AG09309 (cell line): ENCODE data around the gene SNX3.

Experiments
- DNase-seq: peaks from one replicate; pipeline ENCODE4 v3.0.0-alpha.2; 2010; ENCODE audit warnings: low read depth
- H3K4me3 ChIP-seq: 2 replicates; pipeline ENCODE4 v1.5.1; 2011; ENCODE audit warnings: mild to moderate bottlenecking, low read depth, low read length, moderate library complexity; ENCODE audit not compliant: control insufficient read depth
- TF ChIP-seq, protein P1 (sequence below): IDR thresholded peaks from 2 replicates; pipeline ENCODE4 v1.5.1; 2011; ENCODE audit warnings: mild to moderate bottlenecking, low read depth, low read length, inconsistent platforms; ENCODE audit not compliant: insufficient read depth, control insufficient read depth; ENCODE audit errors: missing control alignments

Gene SNX3

DNA sequence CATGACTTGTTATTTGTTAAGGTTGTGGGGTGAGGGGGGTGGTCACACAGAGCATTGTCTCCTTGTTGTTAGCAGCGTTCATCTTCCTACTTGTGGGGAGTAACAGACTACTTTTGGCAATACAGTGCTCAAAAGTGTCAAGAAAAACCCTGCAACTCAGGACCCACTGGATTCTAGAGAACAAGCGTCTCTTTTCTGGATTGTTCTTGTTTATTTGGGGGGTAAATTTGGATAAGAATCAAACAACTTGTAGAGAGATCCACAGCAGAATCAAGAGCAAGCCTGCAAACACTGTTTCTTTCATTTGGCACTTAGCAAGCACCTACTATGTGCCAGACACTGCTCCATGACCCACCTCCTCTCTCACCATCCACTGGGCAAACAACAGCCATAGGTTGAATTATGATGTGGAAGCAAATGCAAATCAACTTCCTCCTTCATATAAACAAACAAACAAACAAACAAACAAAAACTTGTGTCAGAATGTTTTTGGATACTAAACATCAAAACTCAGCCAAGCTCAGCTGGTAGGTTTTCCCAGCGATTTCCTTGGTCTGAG lies 99.0 kb downstream of the SNX3 start:
- no peak for DNase-seq
- TF ChIP-seq, protein P1, sequence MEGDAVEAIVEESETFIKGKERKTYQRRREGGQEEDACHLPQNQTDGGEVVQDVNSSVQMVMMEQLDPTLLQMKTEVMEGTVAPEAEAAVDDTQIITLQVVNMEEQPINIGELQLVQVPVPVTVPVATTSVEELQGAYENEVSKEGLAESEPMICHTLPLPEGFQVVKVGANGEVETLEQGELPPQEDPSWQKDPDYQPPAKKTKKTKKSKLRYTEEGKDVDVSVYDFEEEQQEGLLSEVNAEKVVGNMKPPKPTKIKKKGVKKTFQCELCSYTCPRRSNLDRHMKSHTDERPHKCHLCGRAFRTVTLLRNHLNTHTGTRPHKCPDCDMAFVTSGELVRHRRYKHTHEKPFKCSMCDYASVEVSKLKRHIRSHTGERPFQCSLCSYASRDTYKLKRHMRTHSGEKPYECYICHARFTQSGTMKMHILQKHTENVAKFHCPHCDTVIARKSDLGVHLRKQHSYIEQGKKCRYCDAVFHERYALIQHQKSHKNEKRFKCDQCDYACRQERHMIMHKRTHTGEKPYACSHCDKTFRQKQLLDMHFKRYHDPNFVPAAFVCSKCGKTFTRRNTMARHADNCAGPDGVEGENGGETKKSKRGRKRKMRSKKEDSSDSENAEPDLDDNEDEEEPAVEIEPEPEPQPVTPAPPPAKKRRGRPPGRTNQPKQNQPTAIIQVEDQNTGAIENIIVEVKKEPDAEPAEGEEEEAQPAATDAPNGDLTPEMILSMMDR: no peak
- no peak overlapping the region for H3K4me3 ChIP-seq
